Glutamatergic neuron (in vitro differentiated cells): ENCODE measurements around the gene TBC1D24. TPM values are rescaled to one million over a fixed set of nuclear protein-coding genes. Genes with fewer than 3 reads are reported as not detected.
"Not testable (repeated sequence)": the region's sequence is repeated elsewhere in the genome, so short reads cannot be mapped to it uniquely, and the experiment has no call there.

ENCODE experiments used
- DNase-seq: peaks from one replicate; pipeline ENCODE4 v3.0.0; 2022
- H3K27ac Mint-ChIP-seq: one replicate; pipeline ENCODE4 v1.8.0; 2020; ENCODE audit warnings: mild to moderate bottlenecking, mixed read lengths, inconsistent platforms; ENCODE audit not compliant: unreplicated experiment
- H3K27me3 Mint-ChIP-seq: one replicate; pipeline ENCODE4 v1.8.0; 2020; ENCODE audit warnings: mild to moderate bottlenecking, moderate library complexity, mixed read lengths, inconsistent platforms; ENCODE audit not compliant: unreplicated experiment
- H3K36me3 Mint-ChIP-seq: one replicate; pipeline ENCODE4 v1.8.0; 2020; ENCODE audit warnings: mild to moderate bottlenecking, mixed read lengths, inconsistent platforms; ENCODE audit not compliant: unreplicated experiment
- H3K4me1 Mint-ChIP-seq: one replicate; pipeline ENCODE4 v1.8.0; 2020; ENCODE audit warnings: mild to moderate bottlenecking, low read depth, mixed read lengths, inconsistent platforms; ENCODE audit not compliant: unreplicated experiment
- H3K4me3 Mint-ChIP-seq: one replicate; pipeline ENCODE4 v1.8.0; 2020; ENCODE audit warnings: mild to moderate bottlenecking, mixed read lengths, inconsistent platforms; ENCODE audit not compliant: unreplicated experiment
- H3K9me3 Mint-ChIP-seq: one replicate; pipeline ENCODE4 v1.8.0; 2020; ENCODE audit warnings: mild to moderate bottlenecking, moderate library complexity, mixed read lengths, inconsistent platforms; ENCODE audit not compliant: unreplicated experiment
- CTCF ChIP-seq: fragments of 200-600 bp; sonication (generic); IDR thresholded peaks from one replicate; pipeline ENCODE4 v1.5.0; 2021; ENCODE audit not compliant: partially characterized antibody, unreplicated experiment
- total RNA-seq: library from RNA; stranded (reverse); fragmentation: NEBNext Ultra II Directional; extraction: Animal tissue kit (Norgen Biotek cat#: 25700); gene quantifications from one replicate; pipeline ENCODE4 v1.2.1, GENCODE V29; 2021; ENCODE audit not compliant: unreplicated experiment

The TBC1D24 gene
- total RNA-seq, 1 donor from 2014 or later = 58.4 TPM

- Mint-ChIP-seq H3K4me3 (peak within 1 kb of the TSS; percentile 93), H3K36me3 (no peaks in the 10 kb centered on the region), H3K27me3 (peaks cover 12% of the 10 kb centered on the region), H3K9me3 (peaks cover 8% of the 10 kb centered on the region), H3K27ac (peak within 1 kb of the TSS; percentile 52), H3K4me1 (peaks cover 3% of the 10 kb centered on the region)
- no peak for TF ChIP-seq CTCF
- DNase-seq = no peak
These were observed 56.4 kb downstream of the TBC1D24 start, which contains the start of gene CEMP1 for GRCh38 chr16:2531371-2531695. TSS of gene CEMP1 (minus strand) at chr16:2531408. CDS start at chr16:2531073, 335 bp downstream.

- no peak for TF ChIP-seq CTCF
- Mint-ChIP-seq H3K27ac (peak overlapping the region; percentile 33), H3K27me3 (peaks cover 15% of the 10 kb centered on the region), H3K4me3 (peak overlapping the region; percentile 93), H3K9me3 (peaks cover 8% of the 10 kb centered on the region), H3K4me1 (peaks cover 5% of the 10 kb centered on the region), H3K36me3 (no peaks in the 10 kb centered on the region)
- DNase-seq = peak; percentile 98
These were observed 57.0 kb downstream of the TBC1D24 start for GRCh38 chr16:2531696-2532493.

- peaks cover 17% of the 10 kb centered on the region for H3K27me3 Mint-ChIP-seq
These were observed 57.7 kb downstream of the TBC1D24 start for GRCh38 chr16:2532494-2533141.

GRCh38 chr16:2533142-2533755, 58.3 kb downstream of the TBC1D24 start:
- DNase-seq, H3K36me3 Mint-ChIP-seq, H3K4me1 Mint-ChIP-seq: not testable (repeated sequence)
- Mint-ChIP-seq H3K27me3 (peaks cover 17% of the 10 kb centered on the region), H3K4me3 (peak overlapping the region; percentile 93), H3K9me3 (peaks cover 11% of the 10 kb centered on the region), H3K27ac (peak overlapping the region; percentile 83)

More at GRCh38 chr16:2532494-2533141, 57.7 kb downstream of the TBC1D24 start:
- Mint-ChIP-seq H3K9me3 (peaks cover 11% of the 10 kb centered on the region), H3K36me3 (no peaks in the 10 kb centered on the region), H3K4me3 (peak overlapping the region; percentile 93), H3K27ac (peak overlapping the region; percentile 83), H3K4me1 (peaks cover 5% of the 10 kb centered on the region)
- TF ChIP-seq CTCF = no peak
- DNase-seq = no peak

GRCh38 chr16:2533912-2534311, 59.0 kb downstream of the TBC1D24 start:
- peaks cover 19% of the 10 kb centered on the region for H3K27me3 Mint-ChIP-seq
- peak overlapping the region; percentile 67 for H3K4me3 Mint-ChIP-seq
- H3K27ac Mint-ChIP-seq = no peak overlapping the region
- H3K36me3 Mint-ChIP-seq = no peaks in the 10 kb centered on the region
- DNase-seq = no peak
- TF ChIP-seq CTCF = no peak
- peaks cover 14% of the 10 kb centered on the region for H3K9me3 Mint-ChIP-seq
- H3K4me1 Mint-ChIP-seq = peaks cover 8% of the 10 kb centered on the region

- peaks cover 19% of the 10 kb centered on the region for H3K27me3 Mint-ChIP-seq
- H3K4me3 Mint-ChIP-seq = peak overlapping the region; percentile 67
- H3K9me3 Mint-ChIP-seq = peaks cover 16% of the 10 kb centered on the region
- peaks cover 11% of the 10 kb centered on the region for H3K4me1 Mint-ChIP-seq
- H3K27ac Mint-ChIP-seq, H3K36me3 Mint-ChIP-seq, DNase-seq: not testable (repeated sequence)
These were observed 59.4 kb downstream of the TBC1D24 start for GRCh38 chr16:2534335-2534734.
